ENCODE results near the gene TBKBP1. TPM values are rescaled to one million over a fixed set of nuclear protein-coding genes. Genes with fewer than 3 reads are reported as not detected.

The TBKBP1 gene
- total RNA-seq, 1 donor from 2014 or later, result 3.0 TPM

DNA sequence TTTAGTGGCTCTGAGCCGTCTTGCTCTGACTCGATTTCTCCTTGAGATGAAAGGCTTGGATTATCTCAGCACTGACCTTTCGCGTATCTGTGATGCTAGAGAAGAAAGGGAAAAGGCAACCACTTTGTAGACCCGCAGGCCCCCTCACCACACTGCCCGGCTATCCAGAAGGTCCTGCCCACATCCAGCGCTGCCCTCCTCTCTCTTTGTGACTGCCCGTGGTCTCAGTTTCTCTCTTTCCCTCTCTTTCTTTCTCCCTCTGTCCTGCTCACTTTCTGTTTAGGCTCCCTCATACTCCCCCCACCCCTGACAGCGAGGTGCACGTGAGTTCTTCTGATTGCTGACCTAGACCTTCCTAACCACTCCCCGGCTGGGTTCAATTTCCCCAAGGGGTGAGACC is 26.2 kb downstream of the TBKBP1 start:
- no peak overlapping the region for H2AFZ ChIP-seq (replicated peaks)
- H3K4me2 ChIP-seq, result no peak overlapping the region
- H4K20me1 ChIP-seq (ENCODE audit: low read depth), result no peaks in the 10 kb centered on the region
- H3K36me3 ChIP-seq, result no peaks in the 10 kb centered on the region
- H3K36me3 Mint-ChIP-seq, result no peaks in the 10 kb centered on the region
- peak overlapping the region; percentile 86 for H3K27ac Mint-ChIP-seq
- peaks cover 10% of the 10 kb centered on the region for H3K4me1 Mint-ChIP-seq
- no peak overlapping the region for H3K9ac ChIP-seq
- no peak overlapping the region for H3K4me3 ChIP-seq
- H3F3A ChIP-seq (ENCODE audit: low read depth), result peaks cover 10% of the 10 kb centered on the region
- no peak for DNase-seq (ENCODE audit: low spot score)
- H3K4me3 Mint-ChIP-seq, result no peak overlapping the region
- peaks cover 48% of the 10 kb centered on the region for H3K27me3 ChIP-seq
- H3K9me3 ChIP-seq (ENCODE audit: low read depth), result no peaks in the 10 kb centered on the region
- H3K27ac ChIP-seq, result no peak overlapping the region
- no peaks in the 10 kb centered on the region for H3K79me2 ChIP-seq (ENCODE audit: low read depth)
- H3K4me1 ChIP-seq, result no peaks in the 10 kb centered on the region
- H3K9me3 Mint-ChIP-seq, result no peaks in the 10 kb centered on the region
- peaks cover 28% of the 10 kb centered on the region for H3K27me3 Mint-ChIP-seq (ENCODE audit: insufficient read depth, low read depth)
- no peak for TF ChIP-seq CTCF (IDR thresholded peaks at IDR 0.05)
- no peak for TF ChIP-seq EZH2phosphoT487 (IDR thresholded peaks at IDR 0.05)
- TF ChIP-seq EZH2 (IDR thresholded peaks at IDR 0.05), result no peak

- H3K4me2 ChIP-seq, result peak overlapping the region; percentile 16
- H3K9me3 ChIP-seq (ENCODE audit: low read depth), result no peaks in the 10 kb centered on the region
- peaks cover 10% of the 10 kb centered on the region for H3F3A ChIP-seq (ENCODE audit: low read depth)
- H3K9me3 Mint-ChIP-seq, result no peaks in the 10 kb centered on the region
- H3K36me3 Mint-ChIP-seq, result no peaks in the 10 kb centered on the region
- no peak overlapping the region for H3K27ac Mint-ChIP-seq
- H3K4me1 Mint-ChIP-seq, result peaks cover 8% of the 10 kb centered on the region
- H3K4me1 ChIP-seq, result no peaks in the 10 kb centered on the region
- no peak overlapping the region for H3K4me3 ChIP-seq
- no peaks in the 10 kb centered on the region for H3K36me3 ChIP-seq
- H3K27me3 ChIP-seq, result peaks cover 48% of the 10 kb centered on the region
- no peaks in the 10 kb centered on the region for H3K79me2 ChIP-seq (ENCODE audit: low read depth)
- no peak overlapping the region for H3K4me3 Mint-ChIP-seq
- TF ChIP-seq CTCF (IDR thresholded peaks at IDR 0.05) (no peak), EZH2phosphoT487 (IDR thresholded peaks at IDR 0.05) (no peak)
- H4K20me1 ChIP-seq (ENCODE audit: low read depth), result no peaks in the 10 kb centered on the region
- H3K9ac ChIP-seq, result no peak overlapping the region
- DNase-seq (ENCODE audit: low spot score), result peak; percentile 48
- H3K27me3 Mint-ChIP-seq (ENCODE audit: insufficient read depth, low read depth), result peaks cover 25% of the 10 kb centered on the region
- no peak overlapping the region for H3K27ac ChIP-seq
- H2AFZ ChIP-seq (replicated peaks), result no peak overlapping the region
These were observed 27.0 kb downstream of the TBKBP1 start for GRCh38 chr17:47720754-47721533.

DNA sequence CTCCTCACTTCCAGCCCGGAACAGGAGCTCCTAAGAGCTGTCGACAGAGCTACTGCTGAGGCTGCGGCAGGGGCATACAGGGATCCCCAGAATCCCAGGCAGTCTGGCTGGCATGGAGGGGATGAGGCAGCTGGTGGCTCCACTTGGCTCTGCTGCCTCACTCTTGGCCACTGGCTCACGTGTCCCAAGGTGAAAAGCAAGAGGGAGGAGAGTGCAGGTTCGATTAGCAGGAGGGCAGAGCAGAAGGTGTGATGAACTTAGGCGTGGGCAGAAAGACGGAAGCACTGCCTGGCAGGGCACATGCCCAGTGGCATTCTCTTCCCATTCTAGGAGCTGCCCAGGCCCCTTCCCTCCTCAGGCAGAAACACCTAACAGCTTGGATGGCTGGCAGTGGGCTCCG is 27.8 kb downstream of the TBKBP1 start:
- no peaks in the 10 kb centered on the region for H3K36me3 ChIP-seq
- H3K9me3 ChIP-seq (ENCODE audit: low read depth), result no peaks in the 10 kb centered on the region
- H3F3A ChIP-seq (ENCODE audit: low read depth), result peaks cover 10% of the 10 kb centered on the region
- Mint-ChIP-seq H3K4me1 (peaks cover 6% of the 10 kb centered on the region), H3K36me3 (no peaks in the 10 kb centered on the region), H3K27ac (no peak overlapping the region), H3K9me3 (no peaks in the 10 kb centered on the region), H3K27me3 (ENCODE audit: insufficient read depth, low read depth) (peaks cover 26% of the 10 kb centered on the region), H3K4me3 (no peak overlapping the region)
- no peak for DNase-seq (ENCODE audit: low spot score)
- H3K9ac ChIP-seq, result no peak overlapping the region
- peaks cover 48% of the 10 kb centered on the region for H3K27me3 ChIP-seq
- peaks cover under 1% of the 10 kb centered on the region for H3K4me1 ChIP-seq
- H3K27ac ChIP-seq, result no peak overlapping the region
- H3K79me2 ChIP-seq (ENCODE audit: low read depth), result no peaks in the 10 kb centered on the region
- H4K20me1 ChIP-seq (ENCODE audit: low read depth), result no peaks in the 10 kb centered on the region
- H2AFZ ChIP-seq (replicated peaks), result no peak overlapping the region
- peak overlapping the region; percentile 16 for H3K4me2 ChIP-seq
- TF ChIP-seq EZH2phosphoT487 (IDR thresholded peaks at IDR 0.05) (no peak), CTCF (IDR thresholded peaks at IDR 0.05) (no peak), EZH2 (IDR thresholded peaks at IDR 0.05) (no peak)
- no peak overlapping the region for H3K4me3 ChIP-seq

Measured in neural progenitor cell (in vitro differentiated cells).